Epithelial cell of proximal tubule (primary cell): ENCODE measurements around the gene ZXDA. TPM values are rescaled to one million over a fixed set of nuclear protein-coding genes. Genes with fewer than 3 reads are reported as not detected.

ENCODE experiments used
- total RNA-seq: library from RNA; depleted of rRNA; stranded (reverse); fragments of >200 nt; gene quantifications from 2 replicates; pipeline ENCODE4 v1.2.3, GENCODE V29; 2015

ZXDA gene
- total RNA-seq, 1 donor from 2014 or later: 1.6 TPM

Other genes with a start within 250 kb of the ZXDA start
- gene NLRP2B, start 230.2 kb downstream of the ZXDA start, total RNA-seq: not detected in 2 replicates